ENCODE data around the gene RCOR2. TPM values are rescaled to one million over a fixed set of nuclear protein-coding genes. Genes with fewer than 3 reads are reported as not detected.
"Not testable (repeated sequence)": the region's sequence is repeated elsewhere in the genome, so short reads cannot be mapped to it uniquely, and the experiment has no call there.

Gene RCOR2
- not detected for total RNA-seq

DNA sequence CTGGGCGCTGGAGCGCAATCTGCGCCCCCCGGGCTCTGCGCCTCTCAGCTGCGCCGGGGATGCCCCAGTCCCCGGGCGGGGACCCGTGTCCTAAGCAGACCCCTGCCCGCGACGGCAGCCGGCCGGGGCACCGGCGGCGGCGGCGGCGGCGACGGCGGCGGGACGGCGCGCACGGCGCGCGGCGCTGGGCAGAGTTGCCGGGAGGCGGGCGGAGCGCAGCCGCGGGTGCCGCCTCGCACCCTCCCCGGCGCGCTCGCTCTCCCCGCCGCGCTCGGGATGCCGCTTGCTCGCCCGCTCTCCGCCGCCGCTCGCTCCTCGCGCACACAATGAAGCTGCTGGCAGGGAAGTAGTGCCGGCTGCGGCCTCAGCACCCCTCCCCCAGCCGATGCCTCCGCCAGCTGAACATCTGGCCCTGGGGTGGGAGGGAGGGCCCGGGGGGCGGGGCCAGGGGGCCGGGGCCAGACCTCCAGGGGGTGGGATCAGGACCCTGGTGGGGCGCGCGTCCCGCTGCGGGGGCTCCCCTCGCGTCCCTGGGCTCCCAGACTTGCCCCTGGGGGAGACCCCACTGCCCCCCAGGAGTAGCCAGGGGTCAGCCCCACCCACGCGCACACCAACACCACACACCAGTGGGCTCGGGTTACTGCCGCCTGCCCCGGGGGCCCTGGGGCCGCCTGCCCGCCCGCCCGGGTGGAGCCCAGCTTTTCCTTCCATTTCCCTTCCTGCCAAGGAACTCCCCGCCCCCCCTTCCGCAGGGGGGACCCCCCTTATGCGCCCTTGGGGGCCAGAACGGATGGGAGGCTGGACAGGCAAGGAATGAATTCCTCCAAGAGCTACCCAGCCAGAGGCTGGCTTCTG, at the start of gene RCOR2:
RCOR2 (minus strand) TSS at position 328 of the 855 bp plus-strand sequence. CDS start 708 bp downstream, outside the sequence.
- intact Hi-C loops (cut with DNase I), result no loop called here
- H3K4me1 ChIP-seq, result peaks cover 56% of the 10 kb centered on the region

DNA sequence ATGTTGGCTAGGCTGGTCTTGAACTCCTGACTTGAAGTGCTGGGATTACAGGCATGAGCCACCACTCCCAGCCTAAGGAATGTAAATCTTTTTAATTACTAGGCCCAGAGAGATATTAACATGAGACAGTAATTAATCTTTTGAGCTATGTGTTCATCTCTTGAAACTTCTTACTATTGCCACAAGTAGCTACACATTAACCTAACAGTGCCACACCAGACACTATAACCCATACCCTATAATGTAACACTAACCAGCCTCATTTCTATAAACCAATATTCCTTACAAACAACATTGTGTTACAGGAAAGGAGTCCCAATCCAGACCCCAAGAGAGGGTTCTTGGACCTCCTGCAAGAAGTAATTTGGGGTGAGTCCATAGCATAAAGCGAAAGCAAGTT, 49.5 kb upstream of the RCOR2 start:
- Histone ChIP-seq H3K9me3 (no peaks in the 10 kb centered on the region), H3K36me3 (no peaks in the 10 kb centered on the region), H3K27me3 (no peaks in the 10 kb centered on the region), H3K4me3 (no peak overlapping the region), H3K4me1 (peaks cover 10% of the 10 kb centered on the region), H3K27ac (no peak overlapping the region)
- no peak for DNase-seq (ENCODE audit: extremely low spot score in 2 of 2)
- TF ChIP-seq POLR2AphosphoS5 (IDR thresholded peaks at IDR 0.05; ENCODE audit: insufficient read depth in 1 of 2, low read depth in 1 of 2) (no peak), POLR2A (IDR thresholded peaks at IDR 0.05) (no peak)
- TF ChIP-seq, protein P1, sequence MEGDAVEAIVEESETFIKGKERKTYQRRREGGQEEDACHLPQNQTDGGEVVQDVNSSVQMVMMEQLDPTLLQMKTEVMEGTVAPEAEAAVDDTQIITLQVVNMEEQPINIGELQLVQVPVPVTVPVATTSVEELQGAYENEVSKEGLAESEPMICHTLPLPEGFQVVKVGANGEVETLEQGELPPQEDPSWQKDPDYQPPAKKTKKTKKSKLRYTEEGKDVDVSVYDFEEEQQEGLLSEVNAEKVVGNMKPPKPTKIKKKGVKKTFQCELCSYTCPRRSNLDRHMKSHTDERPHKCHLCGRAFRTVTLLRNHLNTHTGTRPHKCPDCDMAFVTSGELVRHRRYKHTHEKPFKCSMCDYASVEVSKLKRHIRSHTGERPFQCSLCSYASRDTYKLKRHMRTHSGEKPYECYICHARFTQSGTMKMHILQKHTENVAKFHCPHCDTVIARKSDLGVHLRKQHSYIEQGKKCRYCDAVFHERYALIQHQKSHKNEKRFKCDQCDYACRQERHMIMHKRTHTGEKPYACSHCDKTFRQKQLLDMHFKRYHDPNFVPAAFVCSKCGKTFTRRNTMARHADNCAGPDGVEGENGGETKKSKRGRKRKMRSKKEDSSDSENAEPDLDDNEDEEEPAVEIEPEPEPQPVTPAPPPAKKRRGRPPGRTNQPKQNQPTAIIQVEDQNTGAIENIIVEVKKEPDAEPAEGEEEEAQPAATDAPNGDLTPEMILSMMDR (IDR thresholded peaks at IDR 0.05), result no peak
- intact Hi-C loops (cut with DNase I), result no loop called here

More for the DNA sequence above, at the start of gene RCOR2:
- Histone ChIP-seq H3K4me3 (peak within 1 kb of the TSS; percentile 52 to 53), H3K27ac (peak within 1 kb of the TSS; percentile 81), H3K9me3 (no peaks in the 10 kb centered on the region), H3K27me3 (no peaks in the 10 kb centered on the region), H3K36me3 (no peaks in the 10 kb centered on the region)
- TF ChIP-seq POLR2AphosphoS5 (IDR thresholded peaks at IDR 0.05; ENCODE audit: insufficient read depth in 1 of 2, low read depth in 1 of 2) (no peak), POLR2A (IDR thresholded peaks at IDR 0.05) (no peak)
- TF ChIP-seq, protein P1 (IDR thresholded peaks at IDR 0.05), result no peak
- no peak for DNase-seq (ENCODE audit: extremely low spot score in 2 of 2)

DNA sequence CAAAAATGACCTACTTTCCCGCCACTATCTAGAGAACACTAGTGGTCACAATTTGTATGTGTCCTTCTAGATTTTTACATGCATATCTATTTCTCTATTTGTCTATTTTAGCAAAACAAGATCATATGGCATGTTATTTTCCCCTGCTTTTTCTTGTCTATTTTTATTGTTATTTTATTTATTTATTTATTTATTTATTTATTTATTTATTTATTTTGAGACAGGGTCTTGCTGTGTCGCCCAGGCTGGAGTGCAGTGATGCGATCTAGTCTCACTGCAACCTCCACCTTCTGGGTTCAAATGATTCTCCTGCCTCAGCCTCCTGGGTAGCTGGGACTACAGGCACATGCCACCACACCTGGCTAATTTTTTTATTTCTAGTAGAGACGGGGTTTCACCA, 46.9 kb upstream of the RCOR2 start:
- H3K4me3 ChIP-seq; H3K27ac ChIP-seq; DNase-seq (ENCODE audit: extremely low spot score in 2 of 2); H3K36me3 ChIP-seq; H3K27me3 ChIP-seq; H3K9me3 ChIP-seq; intact Hi-C loops (cut with DNase I): not testable (repeated sequence)
- H3K4me1 ChIP-seq, result peaks cover 18% of the 10 kb centered on the region

DNA sequence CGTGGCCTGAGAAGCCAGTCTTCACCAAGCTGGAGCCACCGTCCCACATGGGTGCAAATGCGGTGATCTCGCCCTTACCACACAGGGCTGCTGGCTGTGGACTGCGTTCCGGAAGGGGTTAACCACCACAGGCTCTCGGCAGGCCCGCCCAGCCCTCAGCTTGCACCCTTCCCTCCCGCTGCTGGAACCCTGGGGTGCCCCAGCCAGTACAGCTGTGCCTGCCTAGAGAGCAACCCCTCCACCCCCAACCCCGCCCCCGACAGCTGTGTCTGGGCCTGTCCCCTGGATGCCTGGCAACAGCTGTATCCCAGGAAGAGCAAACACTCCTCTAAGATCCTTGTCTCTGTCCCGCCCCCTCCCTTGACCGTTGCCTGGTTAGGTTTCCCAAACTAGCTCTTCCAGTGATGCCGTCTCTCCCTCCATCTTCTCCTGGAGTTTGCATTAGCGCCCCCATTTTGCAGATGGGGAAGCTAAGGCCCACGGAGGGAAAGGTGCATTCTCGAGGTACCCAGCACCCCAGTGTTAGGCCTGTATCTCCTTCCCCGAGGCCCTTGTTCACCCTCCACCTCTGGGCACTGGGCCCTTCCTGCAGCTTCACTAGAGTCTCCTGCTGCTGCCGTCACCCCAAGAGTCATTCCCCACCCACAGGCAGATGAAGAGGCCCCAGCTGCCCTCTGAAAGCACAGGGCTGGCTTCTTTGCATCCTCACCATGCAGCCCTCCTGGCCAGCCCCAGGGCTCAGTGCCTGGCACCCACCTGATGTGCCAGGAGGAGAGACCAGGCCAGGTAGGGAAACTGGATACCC, 44.8 kb upstream of the RCOR2 start:
- Histone ChIP-seq H3K27me3 (no peaks in the 10 kb centered on the region), H3K36me3 (no peaks in the 10 kb centered on the region), H3K9me3 (no peaks in the 10 kb centered on the region), H3K27ac (no peak overlapping the region), H3K4me3 (no peak overlapping the region), H3K4me1 (peaks cover 18% of the 10 kb centered on the region)
- no peak for DNase-seq (ENCODE audit: extremely low spot score in 2 of 2)
- TF ChIP-seq POLR2A (IDR thresholded peaks at IDR 0.05), result no peak
- TF ChIP-seq, protein P1 (IDR thresholded peaks at IDR 0.05), result no peak
- TF ChIP-seq POLR2AphosphoS5 (IDR thresholded peaks at IDR 0.05; ENCODE audit: insufficient read depth in 1 of 2, low read depth in 1 of 2), result no peak
- intact Hi-C loops (cut with DNase I), result no loop called here

DNA sequence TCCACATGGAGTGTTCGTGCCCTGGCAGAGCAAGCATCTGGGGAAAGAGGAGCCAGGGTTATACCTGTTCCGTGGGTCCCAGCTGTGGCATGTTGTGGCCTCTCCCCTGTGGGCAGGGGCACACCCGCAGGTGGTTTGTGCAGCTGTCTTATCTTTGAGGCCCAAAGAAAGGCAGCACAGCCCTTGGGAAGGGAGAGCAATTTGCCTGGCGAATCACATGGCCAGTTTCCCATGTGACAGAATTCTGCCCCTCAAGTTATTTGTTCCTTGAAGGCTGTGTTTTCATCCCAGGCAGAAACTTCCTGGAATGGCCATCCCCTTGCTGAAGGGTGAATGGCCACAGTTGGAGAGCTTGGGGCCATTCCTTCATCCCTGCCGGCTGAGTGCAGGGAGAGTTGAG, 41.0 kb upstream of the RCOR2 start:
- Histone ChIP-seq H3K27me3 (no peaks in the 10 kb centered on the region), H3K9me3 (no peaks in the 10 kb centered on the region), H3K27ac (no peak overlapping the region), H3K4me3 (no peak overlapping the region), H3K36me3 (peaks cover 0 to 23% of the 10 kb centered on the region in 2 donors), H3K4me1 (peaks cover 27% of the 10 kb centered on the region)
- DNase-seq (ENCODE audit: extremely low spot score in 2 of 2), result no peak
- no peak for TF ChIP-seq POLR2AphosphoS5 (IDR thresholded peaks at IDR 0.05; ENCODE audit: insufficient read depth in 1 of 2, low read depth in 1 of 2)
- no peak for TF ChIP-seq POLR2A (IDR thresholded peaks at IDR 0.05)
- TF ChIP-seq, protein P1 (IDR thresholded peaks at IDR 0.05), result no peak
- intact Hi-C loops (cut with DNase I), result no loop called here

Data from vagina (tissue), 2 donors.